Eye (tissue), 1 donor: ENCODE measurements around the gene GPALPP1.
"Not testable (repeated sequence)": the region's sequence is repeated elsewhere in the genome, so short reads cannot be mapped to it uniquely, and the experiment has no call there.

ENCODE experiments used
- DNase-seq: peaks from one replicate; pipeline ENCODE4 v3.0.0-alpha.2; 2015

The GPALPP1 gene, protein sequence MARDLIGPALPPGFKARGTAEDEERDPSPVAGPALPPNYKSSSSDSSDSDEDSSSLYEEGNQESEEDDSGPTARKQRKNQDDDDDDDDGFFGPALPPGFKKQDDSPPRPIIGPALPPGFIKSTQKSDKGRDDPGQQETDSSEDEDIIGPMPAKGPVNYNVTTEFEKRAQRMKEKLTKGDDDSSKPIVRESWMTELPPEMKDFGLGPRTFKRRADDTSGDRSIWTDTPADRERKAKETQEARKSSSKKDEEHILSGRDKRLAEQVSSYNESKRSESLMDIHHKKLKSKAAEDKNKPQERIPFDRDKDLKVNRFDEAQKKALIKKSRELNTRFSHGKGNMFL

DNA sequence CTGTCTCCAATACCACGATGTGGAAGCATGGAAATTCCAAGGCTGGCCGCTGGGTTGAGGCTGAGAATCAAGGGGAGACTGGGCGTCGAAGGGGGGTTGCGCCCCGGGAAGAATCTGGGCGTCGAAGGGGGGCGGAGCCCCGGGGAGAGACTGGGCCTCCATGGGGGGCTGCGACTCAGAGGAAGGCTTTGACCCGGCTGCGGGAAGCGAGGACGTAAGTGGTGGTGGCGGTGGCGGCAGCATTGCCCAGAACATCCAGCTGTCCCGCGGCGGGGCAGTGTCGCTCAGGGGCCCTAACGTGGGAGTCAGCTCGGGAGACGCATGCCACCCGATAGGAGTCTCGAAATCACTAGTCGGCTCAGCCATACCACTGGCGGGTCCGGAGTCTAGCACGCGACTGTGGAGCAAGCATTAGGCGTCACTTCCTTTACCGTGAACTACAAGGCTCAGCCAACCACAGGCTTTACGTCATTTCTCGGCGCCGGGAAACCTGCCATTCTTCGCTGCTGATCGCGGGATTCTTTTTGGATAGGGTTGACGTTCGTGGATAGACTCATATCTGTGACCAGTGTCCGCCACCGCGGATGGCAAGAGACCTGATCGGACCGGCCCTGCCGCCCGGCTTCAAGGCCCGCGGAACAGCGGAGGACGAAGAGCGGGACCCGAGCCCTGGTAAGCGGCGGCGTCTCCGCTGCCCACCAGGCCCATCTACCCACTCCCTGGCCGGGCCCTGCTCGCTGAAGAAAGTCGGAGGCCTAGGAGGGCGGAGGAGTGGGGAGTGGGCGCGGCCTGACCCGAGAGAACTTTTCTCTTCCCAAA lies at the start of gene GPALPP1, which contains the start of gene NUFIP1:
GPALPP1 (plus strand) TSS at position 468 of the 819 bp plus-strand sequence; CDS start at position 585, 117 bp downstream.
NUFIP1 (minus strand) TSS at position 401 of the 819 bp plus-strand sequence; CDS start at position 366, 35 bp downstream.
- DNase-seq = peak; percentile 98

DNA sequence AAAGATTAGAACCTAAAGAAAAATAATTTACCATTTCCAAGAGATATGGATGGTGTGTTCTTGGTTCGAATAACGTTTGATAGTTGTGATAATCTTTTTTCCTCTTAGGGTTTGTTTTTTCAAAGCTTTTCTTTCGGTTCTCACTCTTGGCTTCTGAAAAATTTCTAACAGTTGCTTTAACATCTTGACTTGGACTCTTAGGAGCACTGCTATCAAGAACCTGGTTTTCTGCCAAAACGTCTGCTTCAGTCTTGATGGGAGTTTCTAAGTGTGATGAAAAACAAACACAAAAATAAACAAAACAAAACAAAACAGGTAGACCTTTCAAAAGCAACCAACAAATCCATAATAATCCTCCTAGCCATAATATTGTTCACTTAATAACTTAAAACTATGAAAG lies 45.9 kb upstream of the GPALPP1 start:
- not testable (repeated sequence) for DNase-seq

DNA sequence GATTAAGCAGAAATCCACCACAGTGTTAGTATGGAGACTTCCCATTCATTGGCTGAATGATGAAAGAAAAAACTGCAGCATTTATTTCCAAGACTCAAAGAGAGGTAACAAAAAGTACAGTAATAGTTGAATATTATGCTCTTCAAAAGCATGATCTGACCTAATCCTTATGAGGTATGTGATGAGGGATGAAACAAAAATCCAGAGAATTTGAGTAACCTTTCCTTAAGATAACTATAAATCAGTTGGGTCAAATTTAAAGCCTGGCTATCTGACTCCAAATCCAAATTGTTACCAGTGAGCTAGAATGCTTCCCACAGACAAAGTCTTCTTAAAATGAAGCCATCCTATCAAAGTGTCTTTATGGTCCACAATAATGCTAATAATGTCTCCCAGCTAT lies 38.2 kb upstream of the GPALPP1 start:
- DNase-seq = no peak

DNA sequence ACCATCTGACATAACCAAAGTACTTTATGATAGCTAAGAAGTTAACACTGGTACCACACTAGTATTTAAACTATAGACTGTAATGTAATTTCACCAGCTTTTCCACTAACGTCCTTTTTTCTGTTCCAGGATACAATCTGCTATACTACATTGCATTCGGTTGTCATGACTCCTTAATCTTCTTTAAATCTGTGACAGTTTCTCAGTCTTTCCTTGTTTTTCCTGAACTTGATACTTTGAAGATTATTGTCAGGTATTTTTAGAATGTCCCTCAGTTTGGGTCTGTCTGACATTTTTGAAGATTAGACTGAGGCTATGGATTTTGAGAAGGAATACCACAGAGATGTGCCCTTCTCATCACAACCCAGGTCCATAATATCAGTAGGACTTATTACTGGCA lies 36.7 kb upstream of the GPALPP1 start:
- no peak for DNase-seq

DNA sequence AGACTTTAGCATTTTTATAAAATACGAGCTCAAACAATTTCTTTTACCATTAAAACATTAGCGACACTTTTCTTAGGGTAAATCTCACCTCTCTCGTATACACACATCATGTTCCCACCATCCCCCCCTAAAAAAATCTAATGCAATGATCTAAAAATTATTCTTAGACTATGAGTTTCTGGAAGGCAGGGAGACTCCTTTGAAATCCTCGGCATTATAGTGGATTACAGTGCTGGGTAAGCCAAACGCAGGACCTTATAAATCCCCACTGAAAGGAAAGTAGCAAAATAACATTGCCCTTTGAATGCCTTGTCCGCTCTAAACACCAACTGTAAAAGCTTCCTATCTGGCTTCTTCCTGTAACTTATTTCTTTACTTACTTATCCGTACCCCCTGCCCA lies 35.1 kb upstream of the GPALPP1 start:
- no peak for DNase-seq

DNA sequence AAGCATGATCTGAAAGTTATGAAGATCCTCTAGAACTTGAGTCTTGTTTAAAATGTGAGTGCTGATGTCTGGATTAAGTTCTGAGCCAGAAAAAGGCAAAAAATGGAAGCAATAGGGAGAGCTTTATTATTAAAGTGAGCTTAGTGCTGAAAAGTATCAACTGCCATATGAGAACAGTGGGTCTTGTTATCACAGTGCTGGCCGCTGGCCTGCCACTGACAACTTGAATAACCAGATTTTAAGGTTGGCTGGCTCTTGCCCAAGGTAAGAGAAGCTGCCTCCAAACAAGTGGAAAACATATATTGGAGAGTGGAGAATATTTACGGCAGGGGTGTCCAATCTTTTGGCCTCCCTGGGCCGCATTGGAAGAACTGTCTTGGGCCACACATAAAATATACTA lies 33.9 kb upstream of the GPALPP1 start:
- DNase-seq = peak; percentile 33

DNA sequence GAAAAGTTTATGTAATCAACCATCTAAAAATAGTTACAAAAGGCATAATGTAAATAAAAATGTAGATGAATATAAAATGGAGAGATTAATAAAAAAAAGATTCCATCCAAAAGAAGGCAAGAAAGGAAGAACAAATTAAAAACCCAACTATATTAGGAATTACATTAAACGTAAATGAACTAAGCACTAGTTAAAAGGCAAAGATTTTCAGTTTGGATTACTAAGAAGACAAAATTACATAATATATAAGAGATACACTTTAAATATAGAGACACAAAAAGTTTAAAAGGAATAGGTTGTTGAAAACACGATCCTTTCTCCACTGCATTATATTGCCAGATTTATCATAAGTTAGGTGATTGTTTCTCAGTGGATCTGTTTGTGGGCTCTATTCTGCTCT lies 27.3 kb upstream of the GPALPP1 start:
- DNase-seq = no peak

DNA sequence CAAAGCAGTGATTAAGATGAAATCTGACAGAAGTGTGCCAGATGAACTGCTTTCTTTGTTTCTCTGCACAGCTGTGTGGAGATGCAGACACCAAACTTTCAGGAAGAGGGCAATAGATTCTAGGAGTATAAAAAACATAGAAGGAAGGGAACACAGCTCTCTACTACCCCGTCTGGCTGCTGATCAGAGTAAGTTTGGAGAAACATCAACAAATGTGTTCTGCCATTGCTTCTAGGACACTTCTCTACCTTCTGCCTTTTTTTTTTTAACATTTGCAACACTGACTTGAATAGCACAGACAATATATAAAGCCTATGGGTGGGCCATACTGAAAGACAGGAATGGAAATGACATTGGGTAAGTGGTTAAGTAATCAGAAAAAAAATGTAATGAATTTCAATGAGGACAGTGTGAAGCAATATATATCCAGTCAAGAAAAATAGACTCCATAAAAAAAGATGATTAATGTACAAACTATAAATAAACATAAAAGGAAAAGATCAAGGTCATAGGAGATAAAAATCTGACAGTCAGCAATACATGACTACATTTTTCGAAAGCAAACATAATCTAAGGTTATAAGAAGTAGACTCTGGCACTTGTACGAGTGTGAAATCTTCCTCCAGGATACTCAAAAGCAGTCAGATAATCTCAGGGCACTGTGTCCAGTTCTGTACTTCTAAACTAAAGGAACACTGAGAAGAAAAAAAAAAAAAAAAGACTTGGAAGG lies 21.5 kb upstream of the GPALPP1 start:
- peak; percentile 71 for DNase-seq

DNA sequence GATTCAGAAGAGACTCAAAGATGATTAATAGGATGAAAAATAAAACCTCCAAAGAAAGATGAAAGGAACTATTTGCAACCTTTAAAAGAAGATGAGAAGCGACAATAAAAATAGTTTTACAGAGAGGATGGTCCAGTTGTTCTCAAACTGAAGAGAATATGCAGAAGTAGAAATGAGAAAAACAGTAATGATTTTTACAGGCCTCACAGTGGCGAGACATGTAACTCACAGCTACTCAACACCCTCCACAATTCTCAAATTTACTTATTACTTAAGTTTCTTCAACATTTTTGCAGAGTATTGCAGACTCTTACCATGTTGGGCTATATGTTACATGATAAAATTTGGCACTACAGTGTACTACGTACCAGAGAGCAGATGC lies 20.9 kb upstream of the GPALPP1 start:
- no peak for DNase-seq

DNA sequence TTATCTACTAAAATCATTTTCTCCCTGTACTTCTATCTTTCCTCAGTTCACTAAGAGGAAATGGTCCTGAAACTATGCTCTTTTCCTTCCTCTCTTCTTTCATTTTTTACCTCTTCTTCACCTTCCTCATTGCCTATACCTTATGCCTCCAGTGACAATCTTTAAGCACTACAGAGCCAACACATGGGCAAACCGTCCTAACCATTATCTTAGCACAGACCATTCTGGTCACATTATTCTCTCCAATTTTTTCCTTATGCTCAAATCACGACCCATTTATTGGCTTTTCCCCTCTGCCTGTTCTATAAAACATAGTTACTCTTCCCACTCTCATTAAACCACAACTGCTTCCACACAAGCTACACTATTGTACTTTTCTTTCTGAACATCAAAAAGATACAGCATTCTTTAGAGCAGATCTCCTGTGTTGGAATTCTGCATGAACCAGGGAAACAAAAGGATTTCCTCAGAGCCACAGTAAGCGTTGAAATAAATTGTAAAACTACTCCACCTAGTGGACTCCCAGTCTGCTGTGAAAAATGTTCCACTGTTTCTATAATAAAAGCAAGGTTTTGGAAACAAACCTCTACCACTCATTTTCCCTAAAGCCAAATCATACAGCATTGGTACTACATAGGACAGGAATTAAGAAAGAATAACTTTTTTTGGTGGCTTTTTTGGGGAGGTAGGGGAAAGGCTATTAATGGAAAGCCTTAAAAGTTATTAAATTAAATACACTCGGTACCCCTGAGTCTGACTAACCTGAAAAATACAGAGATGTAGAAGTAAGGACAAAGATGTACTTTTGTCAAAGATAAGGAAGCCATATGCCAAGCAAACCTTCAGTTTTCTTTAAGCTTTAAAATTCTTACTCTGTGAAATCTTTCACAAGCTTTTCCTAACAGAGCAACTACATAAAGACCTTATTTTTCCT lies 19.5 kb upstream of the GPALPP1 start:
- DNase-seq = peak; percentile 83

DNA sequence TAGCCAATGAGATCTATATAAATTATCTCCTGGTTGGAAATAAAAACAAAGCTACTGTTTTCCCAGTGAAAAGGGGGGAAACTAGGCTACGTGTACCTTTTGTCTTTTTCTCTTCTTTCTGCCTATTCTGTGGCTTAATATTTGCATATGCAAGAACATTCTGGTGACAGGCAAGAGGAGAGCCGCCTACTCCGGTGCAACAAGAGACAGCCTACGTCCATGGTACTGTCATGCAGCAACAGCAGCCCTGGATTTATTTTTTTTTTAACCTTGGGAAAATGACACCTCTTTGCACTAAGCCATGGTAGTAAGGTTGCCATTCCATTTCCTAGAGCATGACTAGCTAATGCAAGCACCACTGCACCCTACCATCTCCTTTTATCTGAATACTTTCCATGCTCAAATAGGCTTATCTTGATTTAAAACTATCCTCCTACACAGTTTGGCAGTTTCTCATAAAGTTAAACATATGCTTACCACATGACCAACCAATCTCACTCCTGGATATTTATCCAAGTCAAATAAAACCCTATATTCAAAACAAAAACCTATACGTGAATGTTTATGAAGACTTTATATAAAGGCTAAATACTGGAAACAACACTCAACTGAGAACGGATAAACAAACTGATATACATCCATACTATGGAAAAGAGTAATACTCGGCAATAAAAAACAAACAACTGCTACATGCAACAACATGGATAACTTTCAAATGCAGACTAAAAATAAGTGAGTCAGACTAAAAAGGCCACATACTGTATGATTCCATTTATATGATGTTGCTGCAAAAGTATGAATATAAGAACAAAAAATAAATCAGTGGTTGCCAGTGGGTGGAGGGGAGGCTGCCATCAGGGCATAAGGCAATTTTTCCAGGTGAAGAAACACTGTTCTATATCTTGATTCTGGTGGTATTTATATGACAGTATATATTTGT lies 17.4 kb upstream of the GPALPP1 start:
- DNase-seq = no peak

DNA sequence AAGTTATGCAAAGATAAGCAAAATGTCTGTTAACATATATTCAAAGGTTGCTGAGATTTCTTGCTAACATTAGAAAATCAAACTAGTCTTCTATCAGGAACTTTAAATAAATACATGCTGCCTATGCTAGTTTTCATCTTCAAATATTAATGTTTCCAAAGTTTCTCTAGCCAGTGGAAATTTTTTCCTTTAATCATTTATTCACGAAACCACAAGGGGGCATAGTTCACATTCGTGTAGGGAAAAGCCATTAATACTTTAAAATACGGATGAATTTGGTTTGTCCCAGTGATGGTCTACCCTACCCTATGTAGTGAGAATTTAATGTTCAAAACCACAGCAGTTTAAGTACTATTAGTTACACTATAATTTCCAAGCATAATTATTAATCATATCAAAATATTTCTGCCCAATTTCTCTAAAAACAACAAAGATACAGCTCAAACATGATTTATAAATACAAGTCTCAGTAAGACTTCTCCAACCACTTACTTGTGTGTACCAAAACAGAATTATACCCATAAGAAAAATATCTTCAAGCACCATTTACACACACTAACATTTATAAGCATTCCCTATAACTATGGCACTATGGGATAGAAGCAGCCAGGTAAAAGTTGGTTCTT lies 16.3 kb upstream of the GPALPP1 start:
- DNase-seq = peak; percentile 57

DNA sequence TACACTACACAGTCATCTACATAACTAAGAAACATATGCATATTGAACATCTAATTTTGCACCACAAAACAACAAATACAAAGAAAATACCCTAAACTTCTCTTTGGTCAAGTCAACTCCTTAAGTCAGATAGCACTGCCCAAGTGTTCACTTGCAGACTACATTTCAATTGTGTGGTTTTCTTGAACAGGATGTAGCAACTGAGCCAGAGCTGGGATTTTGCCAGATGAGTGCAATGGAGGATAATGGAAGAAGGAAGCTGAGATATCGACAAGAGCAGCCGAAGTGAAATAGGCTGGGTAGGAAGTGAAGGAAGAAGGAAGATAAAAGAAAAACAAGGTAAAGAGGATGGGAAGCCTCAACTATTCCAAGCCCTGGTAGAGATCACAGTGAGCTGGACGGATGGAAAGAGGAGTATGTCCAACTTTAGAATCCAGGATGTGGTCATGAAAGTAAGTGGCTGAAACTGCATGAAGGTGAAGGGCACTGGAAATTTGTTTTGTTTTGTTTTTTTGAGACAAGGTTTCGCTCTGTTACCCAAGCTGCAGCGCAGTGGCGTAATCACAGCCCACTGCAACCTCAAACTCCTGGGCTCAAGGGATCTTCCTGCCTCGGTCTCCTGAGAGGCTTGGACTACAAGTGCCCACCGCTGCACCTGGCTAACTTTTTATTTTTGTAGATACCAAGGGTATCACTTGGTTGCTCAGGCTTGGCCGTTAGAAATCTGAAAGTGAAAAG lies 15.1 kb upstream of the GPALPP1 start:
- DNase-seq = no peak

DNA sequence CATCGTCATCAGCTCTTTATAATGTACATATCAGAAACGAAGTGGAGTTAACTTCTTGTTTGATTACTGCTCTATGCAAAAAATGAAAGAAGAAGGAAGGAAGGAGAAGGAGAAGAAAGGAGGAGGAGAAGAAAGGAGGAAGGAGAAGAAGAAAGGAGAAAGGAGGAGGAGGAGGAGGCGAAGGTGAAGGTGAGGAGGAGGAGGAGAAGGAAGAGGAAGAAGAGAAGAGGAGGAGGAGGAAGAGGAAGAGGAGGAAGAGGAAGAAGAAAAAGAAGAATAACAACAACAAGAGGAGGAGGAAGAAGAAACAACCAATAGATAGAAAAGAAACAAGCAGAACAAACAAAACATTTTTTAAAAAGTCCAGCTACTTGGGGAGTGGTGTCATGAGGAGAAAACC lies 13.1 kb upstream of the GPALPP1 start:
- DNase-seq = no peak

DNA sequence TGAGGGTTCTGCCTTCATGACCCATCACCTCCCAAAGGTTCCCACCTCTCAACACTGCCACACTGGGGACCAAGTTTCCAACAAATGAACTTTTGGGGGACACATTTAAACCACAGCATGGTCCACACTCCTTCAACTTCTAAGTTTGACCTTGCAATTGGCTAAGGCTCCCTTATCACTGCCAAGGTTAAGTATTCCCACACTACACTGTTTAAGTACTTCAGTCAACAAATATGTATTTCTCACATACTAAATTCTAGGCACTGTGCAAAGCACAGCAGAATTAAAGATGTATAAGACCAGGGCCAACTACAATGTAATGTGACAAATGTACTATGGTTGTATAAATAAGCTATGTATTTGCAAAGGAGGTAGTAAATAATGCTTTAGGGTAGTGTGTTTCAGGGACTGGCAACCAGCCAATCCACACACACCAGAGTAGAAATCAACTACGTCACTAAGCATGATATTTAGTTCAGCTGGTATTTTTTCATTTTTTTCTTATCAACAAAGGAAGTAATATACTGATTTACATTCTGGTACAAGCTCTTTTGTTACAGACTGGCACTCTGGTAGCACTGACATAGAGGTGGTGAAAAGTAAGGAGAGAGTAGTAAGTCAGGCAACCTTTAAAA lies 12.3 kb upstream of the GPALPP1 start:
- DNase-seq = no peak

DNA sequence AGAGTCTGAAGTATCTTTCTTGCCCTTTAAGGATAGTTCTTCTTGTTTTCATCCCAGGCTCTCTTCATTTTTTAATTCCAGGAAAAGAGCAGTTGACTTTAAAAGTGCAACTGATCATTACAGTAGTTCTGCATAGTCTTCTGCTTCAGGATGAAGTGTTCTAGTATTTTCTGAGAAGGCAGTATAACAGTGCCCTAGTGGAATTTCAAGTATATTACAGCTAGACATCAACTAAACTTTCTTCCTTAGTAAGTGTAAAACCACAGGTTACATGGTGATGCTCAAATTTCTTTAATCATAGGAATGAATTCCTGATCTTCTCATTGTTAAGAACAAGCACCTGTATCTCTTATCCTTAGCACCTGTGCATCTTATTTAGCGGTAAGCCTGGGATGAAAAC lies 11.0 kb upstream of the GPALPP1 start:
- DNase-seq = no peak

DNA sequence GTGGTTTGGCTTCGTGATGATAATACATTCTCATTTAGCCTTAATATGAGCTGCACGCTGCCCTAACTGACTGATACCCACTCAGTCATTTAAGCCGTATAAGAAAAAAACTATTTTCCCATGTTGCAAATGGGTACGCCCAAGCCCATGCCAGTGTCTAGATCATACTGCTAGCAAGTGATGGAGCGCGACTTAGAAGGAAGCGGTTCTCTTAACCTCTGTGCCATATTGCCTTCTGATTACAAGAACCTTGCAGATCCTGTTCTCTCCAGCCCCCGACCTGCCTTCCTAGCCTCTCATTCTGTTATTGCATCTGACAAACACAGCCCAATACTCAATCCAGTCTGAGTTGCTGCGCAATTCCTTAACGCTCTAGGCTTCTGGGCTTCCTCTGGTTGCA lies 603 bp downstream of the GPALPP1 start:
- DNase-seq = no peak

DNA sequence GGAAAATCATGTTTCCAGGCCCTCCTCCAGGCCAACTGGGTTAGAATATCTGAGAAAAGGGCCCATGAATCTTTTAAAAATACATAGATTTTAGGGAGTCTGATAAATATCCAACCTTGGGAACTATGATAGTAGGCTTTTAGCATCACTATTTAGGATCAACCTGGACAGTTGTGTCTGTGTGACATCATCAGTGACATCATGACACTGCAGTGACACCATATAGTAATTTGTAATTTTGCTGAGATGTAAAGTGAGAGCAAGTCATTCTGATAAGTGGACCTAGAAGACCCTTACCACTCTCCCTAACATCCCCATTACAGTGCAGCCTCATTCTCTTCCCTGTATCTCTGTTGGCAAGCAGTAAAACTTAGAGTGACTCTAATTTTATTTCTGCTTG lies 14.1 kb downstream of the GPALPP1 start:
- DNase-seq = no peak

DNA sequence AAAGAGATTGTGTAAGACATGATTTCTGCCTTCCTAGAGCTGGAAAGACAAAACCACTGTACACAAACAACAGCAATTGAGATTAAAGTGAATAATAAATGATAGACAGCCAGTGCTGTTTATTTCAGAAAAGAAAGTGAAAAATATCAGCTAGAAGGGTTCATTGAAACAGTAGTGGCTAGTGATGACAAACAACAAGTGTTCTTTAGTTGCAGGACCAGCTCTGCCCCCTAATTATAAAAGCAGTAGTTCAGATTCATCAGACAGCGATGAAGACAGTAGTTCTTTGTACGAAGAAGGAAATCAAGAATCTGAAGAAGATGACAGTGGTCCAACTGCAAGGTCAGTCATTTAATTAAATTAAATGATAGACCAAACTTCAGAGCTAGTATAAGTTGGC lies 14.8 kb downstream of the GPALPP1 start:
- DNase-seq = no peak
